Measurements from ENCODE around the gene JUN.

The JUN gene

GRCh38 chr1:58782178-58783089, 1.4 kb downstream of the JUN start:
- DNase-seq: peak; percentile 74

- peak; percentile 83 for DNase-seq
These were observed 2.2 kb downstream of the JUN start for GRCh38 chr1:58781541-58782177.

DNA sequence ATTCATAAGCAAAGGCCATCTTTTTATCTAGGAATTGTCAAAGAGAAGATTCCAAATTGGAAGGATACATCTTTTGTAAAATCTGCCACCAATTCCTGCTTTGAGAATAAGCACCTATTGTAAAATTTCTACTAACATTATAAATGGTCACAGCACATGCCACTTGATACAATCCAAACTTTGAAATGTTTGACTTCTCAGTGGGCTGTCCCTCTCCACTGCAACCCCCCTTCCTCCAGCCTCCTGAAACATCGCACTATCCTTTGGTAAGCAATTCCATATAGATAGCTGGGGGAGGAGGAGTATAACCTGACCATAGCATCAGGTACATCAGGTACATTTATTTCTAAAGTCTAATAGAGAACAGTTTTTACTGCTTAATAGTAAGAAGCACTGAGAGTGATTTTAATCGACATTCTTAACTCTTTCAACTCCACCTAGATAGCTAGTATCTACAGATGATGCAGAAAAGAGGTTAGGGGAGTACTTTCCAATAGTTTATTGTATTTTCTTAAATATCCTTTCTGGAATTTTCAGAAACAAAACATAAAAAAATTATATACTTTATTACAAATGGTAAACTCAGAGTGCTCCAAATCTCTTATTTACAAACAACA, 2.9 kb downstream of the JUN start:
- DNase-seq: peak; percentile 38

GRCh38 chr1:58780411-58780810, 3.4 kb downstream of the JUN start:
- DNase-seq: no peak

DNA sequence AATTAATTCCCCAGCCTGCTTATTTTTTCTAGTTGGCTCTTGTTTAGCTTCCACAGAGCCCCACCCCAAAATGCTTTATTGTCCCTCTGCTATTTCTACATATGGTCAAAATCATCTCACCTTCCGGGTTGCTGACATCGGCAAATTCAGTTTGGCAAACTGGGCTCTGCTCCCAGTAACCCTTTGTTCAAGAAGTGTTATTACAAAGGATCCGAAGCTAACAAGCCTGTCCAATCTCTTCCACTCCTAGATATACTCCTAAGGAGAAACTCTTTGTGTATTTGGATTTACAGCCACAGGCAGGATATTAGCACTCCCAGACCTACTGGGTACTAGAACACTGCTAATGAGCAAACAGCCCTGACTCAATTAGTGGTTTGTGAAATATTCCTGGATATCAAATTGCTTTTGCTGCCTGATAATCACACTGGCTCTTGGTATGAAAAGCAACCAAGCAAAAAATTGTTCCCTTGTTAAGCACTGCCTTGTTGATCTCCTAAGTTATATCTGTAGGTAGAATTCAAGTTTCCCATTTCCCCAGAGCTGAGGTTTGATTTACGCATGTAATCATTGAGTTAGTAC, 4.0 kb downstream of the JUN start:
- DNase-seq: peak; percentile 66

DNA sequence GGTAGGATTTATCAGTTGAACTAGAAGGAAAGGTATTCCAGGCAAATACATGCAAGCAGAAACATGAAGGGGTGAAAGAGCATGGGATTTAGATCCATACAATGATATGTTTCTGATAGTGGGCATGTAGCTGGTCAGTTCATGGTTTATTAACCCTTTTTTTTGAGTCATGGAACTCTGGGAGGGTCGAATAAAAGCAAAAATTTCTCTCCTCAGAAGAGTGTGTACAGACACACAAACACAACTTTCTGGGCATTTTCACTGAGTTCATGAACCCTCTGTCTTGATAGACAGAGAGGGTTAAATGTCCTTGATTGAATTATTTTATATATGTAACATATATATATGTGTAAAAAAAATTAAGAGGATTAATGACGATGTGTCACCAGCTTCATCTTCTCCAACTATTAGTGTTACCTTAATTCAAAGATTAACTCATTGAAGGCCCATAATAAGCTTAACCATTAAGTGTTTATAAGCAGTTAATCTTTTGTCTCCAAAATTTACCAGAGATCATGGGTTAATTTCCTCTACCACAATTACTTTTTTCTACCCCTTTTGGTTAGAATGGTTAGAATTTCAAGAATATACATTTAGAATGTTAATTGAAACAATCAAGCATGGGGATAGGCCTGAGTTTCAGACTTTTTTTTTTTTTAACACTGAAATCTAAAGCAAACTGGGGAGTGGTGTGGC, 4.6 kb downstream of the JUN start:
- no peak for DNase-seq

DNA sequence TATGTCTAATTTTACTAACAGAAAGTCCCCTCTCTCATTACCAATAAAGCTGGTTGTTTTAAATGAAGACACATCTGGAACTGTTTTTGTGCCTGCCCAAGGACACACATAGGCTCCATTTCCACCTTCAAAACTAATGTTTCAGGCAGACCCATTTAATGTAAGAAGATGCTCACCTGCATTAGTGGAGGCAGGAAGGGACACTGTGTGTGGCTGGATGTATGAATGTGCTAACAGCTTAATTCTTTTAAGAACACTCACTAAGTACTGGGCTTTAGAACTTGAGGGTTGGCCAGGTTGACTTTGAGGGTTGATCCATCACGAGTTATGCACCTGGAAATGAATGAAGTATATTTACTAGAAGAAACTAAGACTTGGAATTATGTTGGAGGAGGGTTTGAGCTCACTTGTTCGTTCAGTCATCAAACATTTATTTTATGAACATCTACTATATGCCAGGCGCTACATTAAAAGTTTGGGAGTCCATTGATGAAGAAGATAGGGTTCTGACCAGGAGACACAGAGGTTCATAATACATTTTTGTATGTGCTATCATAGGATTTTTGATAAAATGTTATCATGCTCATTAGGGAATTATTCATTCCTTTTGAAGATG, 5.4 kb downstream of the JUN start:
- no peak for DNase-seq

GRCh38 chr1:58774027-58774426, 9.8 kb downstream of the JUN start:
- DNase-seq: no peak

DNA sequence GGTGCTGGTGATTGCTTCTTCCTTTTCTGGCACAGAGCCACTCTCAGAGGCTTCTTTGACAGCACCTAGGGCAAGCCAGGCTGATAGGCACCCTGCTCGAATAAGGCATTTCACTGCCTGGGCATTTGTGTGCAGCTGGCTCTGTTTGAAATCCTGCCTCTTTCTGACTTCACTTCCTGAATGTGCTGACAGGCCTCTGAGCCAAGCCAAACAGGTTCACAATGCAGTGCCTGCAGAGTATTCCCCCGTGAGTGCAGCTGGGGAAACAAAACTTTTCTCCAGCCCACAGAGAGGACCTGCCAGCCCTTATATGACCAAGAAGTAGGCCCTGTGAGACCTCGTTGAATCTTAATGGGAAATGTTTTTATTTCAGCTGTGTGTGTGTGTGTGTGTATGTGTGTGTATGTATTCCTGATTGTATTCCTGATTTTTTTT, 10.4 kb downstream of the JUN start:
- peak; percentile 64 for DNase-seq

- no peak for DNase-seq
These were observed 14.0 kb downstream of the JUN start for GRCh38 chr1:58769809-58770320.

- peak; percentile 72 for DNase-seq
These were observed 14.7 kb downstream of the JUN start for GRCh38 chr1:58768971-58769808.

DNA sequence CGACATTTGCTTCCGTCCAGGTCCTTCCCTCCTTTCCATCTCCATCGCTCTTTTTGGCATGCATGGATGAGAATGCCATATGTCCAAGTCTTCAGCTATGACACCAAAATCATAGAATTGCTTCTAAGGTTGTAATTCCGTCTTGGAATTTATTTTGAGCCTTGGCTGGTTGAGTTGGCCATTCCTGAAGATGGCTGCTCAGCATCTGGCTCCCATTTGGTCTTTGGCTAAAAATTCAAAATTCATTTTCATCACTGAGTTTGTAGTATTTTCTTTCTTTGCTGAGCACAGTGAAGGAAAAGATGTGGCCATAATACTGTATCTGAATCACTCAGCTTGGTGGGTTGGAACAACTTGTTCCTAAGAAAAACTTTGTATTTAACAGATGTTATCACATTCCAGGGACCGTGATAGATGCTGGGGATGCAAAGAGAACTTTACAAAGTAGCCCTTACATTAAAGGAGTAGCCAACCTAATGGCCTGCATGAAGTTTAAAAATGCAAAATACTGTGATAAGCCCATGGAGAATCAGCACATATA, 15.6 kb downstream of the JUN start:
- DNase-seq: no peak

DNA sequence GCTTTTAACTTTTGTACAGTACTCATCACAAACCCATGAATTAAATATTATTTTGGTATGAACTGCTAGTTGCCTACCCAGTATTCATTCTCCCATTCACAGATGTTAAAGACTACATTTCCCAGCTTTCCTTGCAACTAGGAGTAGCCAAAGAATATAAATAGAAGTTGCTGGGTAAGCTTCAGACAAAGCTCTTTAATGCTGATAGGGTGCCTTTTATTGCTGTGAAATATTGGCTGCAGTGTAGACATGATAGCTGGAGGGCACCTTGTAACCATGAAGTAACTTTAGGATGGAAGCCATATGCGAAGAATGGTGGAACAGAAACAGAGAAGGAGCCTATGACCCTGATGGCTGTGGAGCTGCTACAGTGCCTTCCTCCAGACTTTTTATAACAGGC, 16.7 kb downstream of the JUN start:
- DNase-seq: no peak

GRCh38 chr1:58765441-58765840, 18.4 kb downstream of the JUN start:
- DNase-seq: no peak

- no peak for DNase-seq
These were observed 18.8 kb downstream of the JUN start for GRCh38 chr1:58765006-58765405.

DNA sequence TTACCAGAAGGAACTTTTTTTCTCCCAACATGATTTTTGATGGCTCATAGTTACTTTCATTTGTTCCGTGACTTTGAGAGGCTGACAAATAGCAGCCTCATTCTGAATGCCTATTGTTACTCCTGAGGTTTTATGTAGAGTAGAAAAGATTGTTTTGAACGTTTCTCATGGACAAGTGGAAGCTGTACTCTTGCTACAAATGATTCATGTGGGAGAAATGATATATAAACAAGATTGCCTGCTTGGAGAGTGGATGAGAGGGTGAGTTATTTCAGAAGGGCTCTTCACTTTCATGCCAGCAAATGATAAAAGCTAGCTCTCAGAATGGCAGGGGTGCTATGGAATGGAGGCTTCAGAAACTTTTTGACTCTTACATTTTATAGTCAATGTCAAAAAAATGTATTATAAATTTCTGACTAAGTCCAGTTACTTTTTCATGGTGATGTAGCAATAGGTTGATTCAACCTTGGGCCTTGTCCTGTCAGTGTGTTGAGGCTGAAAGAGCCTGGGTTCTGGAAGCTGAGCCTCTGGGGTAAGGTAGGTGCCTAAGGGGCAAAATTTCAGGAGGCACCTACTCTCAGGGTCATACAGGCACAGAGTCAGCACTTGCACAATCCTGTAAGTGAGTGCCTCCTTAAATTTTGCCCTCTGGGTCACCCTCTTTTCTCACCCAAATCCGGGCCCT, 19.4 kb downstream of the JUN start:
- no peak for DNase-seq

DNA sequence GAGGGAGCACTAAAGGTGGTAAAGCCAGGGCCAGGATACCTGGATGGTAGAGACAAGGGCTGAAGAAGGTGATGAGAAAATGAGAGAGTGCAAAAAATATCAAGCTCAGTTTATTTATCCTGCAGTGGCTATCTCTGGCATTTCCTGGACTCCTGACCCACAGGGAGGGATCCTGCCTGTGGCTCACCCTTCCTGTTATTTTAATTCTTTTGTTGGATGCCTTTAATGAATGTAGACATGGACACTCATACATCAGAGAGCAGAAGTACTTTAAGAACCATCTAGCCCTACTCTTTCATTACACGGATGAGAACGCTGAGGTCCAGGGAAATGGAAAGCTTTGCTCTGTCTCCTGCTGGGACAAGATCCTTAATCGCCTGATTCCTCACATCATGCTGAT, 20.6 kb downstream of the JUN start:
- no peak for DNase-seq

GRCh38 chr1:58762806-58763205, 21.0 kb downstream of the JUN start:
- DNase-seq: no peak

- DNase-seq: peak; percentile 68
These were observed 28.4 kb downstream of the JUN start for GRCh38 chr1:58755468-58755872.
